WTC11 (cell line): ENCODE measurements around the gene CELF2. TPM values are rescaled to one million over a fixed set of nuclear protein-coding genes. Genes with fewer than 3 reads are reported as not detected.

Experiments
- ATAC-seq: fragments of 200-7000 bp; cut with Tn5 transposase; 2 replicates; pipeline ENCODE4 v1.10.0; 2021; ENCODE audit warnings: mild to moderate bottlenecking, moderate library complexity
- CTCF ChIA-PET: fragments of 300-600 bp; sonication (Branson Sonifier 250); formaldehyde crosslinking; loops from one replicate; lab custom pipeline; 2021; ENCODE audit warnings: antibody characterized with exemption; lab: Charles Lee
- POLR2A ChIA-PET: fragments of 350-600 bp; sonication (Branson Sonifier 250); formaldehyde crosslinking; loops from one replicate; lab custom pipeline; 2021; ENCODE audit warnings: antibody characterized with exemption; lab: Charles Lee
- DNase-seq: peaks from one replicate; pipeline ENCODE4 v3.0.0; 2021; ENCODE audit warnings: low spot score
- H3K27ac Mint-ChIP-seq: 2 replicates; pipeline ENCODE4 v1.8.0; 2021; ENCODE audit warnings: mixed read lengths
- H3K27me3 Mint-ChIP-seq: 2 replicates; pipeline ENCODE4 v1.8.0; 2021; ENCODE audit warnings: low read depth, mild to moderate bottlenecking, moderate library complexity, mixed read lengths
- H3K36me3 Mint-ChIP-seq: 2 replicates; pipeline ENCODE4 v1.8.0; 2021; ENCODE audit warnings: mixed read lengths
- H3K4me1 Mint-ChIP-seq: 2 replicates; pipeline ENCODE4 v1.8.0; 2022; ENCODE audit warnings: mixed read lengths
- H3K4me3 Mint-ChIP-seq: 2 replicates; pipeline ENCODE4 v1.8.0; 2021; ENCODE audit warnings: mild to moderate bottlenecking, moderate library complexity, mixed read lengths
- H3K9me3 Mint-ChIP-seq: 2 replicates; pipeline ENCODE4 v1.8.0; 2021; ENCODE audit warnings: mixed read lengths
- AR ChIP-seq: fragments of 250-450 bp; sonication (Bioruptor Pico); IDR thresholded peaks from 2 replicates; pipeline ENCODE4 v1.9.0; 2021; ENCODE audit warnings: mild to moderate bottlenecking
- ATF2 ChIP-seq: sonication (generic); formaldehyde crosslinking; IDR thresholded peaks from 2 replicates; pipeline ENCODE4 v1.8.1; 2022; ENCODE audit warnings: low read depth, missing genetic modification reagents, borderline replicate concordance
- CBFB ChIP-seq: sonication (generic); formaldehyde crosslinking; IDR thresholded peaks from 2 replicates; pipeline ENCODE4 v1.8.1; 2022; ENCODE audit warnings: mild to moderate bottlenecking, low read depth, missing genetic modification reagents
- E2F4 ChIP-seq: sonication (generic); formaldehyde crosslinking; IDR thresholded peaks from 2 replicates; pipeline ENCODE4 v1.8.1; 2022; ENCODE audit warnings: low read depth, mild to moderate bottlenecking, moderate library complexity, missing genetic modification reagents, borderline replicate concordance
- EMX1 ChIP-seq: fragments of 250-450 bp; sonication (Bioruptor Pico); IDR thresholded peaks from 2 replicates; pipeline ENCODE4 v1.8.0; 2021; ENCODE audit warnings: mild to moderate bottlenecking
- ERG ChIP-seq: fragments of 250-450 bp; sonication (Bioruptor Pico); IDR thresholded peaks from 2 replicates; pipeline ENCODE4 v1.8.0; 2021; ENCODE audit warnings: mild to moderate bottlenecking
- FOXK1 ChIP-seq: sonication (generic); formaldehyde crosslinking; IDR thresholded peaks from 2 replicates; pipeline ENCODE4 v1.8.0; 2022; ENCODE audit warnings: mild to moderate bottlenecking, moderate library complexity, missing genetic modification reagents
- NFYB ChIP-seq: sonication (generic); formaldehyde crosslinking; conservative IDR thresholded peaks from 2 replicates; pipeline ENCODE4 v1.8.0; 2022; ENCODE audit warnings: low read depth, missing genetic modification reagents
- OVOL2 ChIP-seq: fragments of 250-450 bp; sonication (Bioruptor Pico); IDR thresholded peaks from 2 replicates; pipeline ENCODE4 v1.9.0; 2021; ENCODE audit warnings: mild to moderate bottlenecking, borderline replicate concordance
- PREB ChIP-seq: sonication (generic); formaldehyde crosslinking; IDR thresholded peaks from 2 replicates; pipeline ENCODE4 v1.8.1; 2022; ENCODE audit warnings: mild to moderate bottlenecking, missing genetic modification reagents, moderate library complexity, borderline replicate concordance
- TEAD4 ChIP-seq: sonication (generic); formaldehyde crosslinking; IDR thresholded peaks from 2 replicates; pipeline ENCODE4 v1.8.0; 2022; ENCODE audit warnings: mild to moderate bottlenecking, missing genetic modification reagents
- USF2 ChIP-seq: sonication (generic); formaldehyde crosslinking; IDR thresholded peaks from 2 replicates; pipeline ENCODE4 v1.8.1; 2023; ENCODE audit warnings: mild to moderate bottlenecking, missing genetic modification reagents, moderate library complexity
- ZNF138 ChIP-seq: sonication (generic); formaldehyde crosslinking; conservative IDR thresholded peaks from 2 replicates; pipeline ENCODE4 v1.8.1; 2022; ENCODE audit warnings: mild to moderate bottlenecking, moderate library complexity, missing genetic modification reagents
- ZNF232 ChIP-seq: sonication (generic); formaldehyde crosslinking; IDR thresholded peaks from 2 replicates; pipeline ENCODE4 v1.8.0; 2022; ENCODE audit warnings: mild to moderate bottlenecking, missing genetic modification reagents
- ZNF317 ChIP-seq: sonication (generic); formaldehyde crosslinking; IDR thresholded peaks from 2 replicates; pipeline ENCODE4 v1.8.1; 2023; ENCODE audit warnings: low read depth, mild to moderate bottlenecking, moderate library complexity, missing genetic modification reagents, borderline replicate concordance
- ZNF671 ChIP-seq: fragments of 250-450 bp; sonication (Bioruptor Pico); IDR thresholded peaks from 2 replicates; pipeline ENCODE4 v1.8.0; 2021; ENCODE audit warnings: mild to moderate bottlenecking
- total RNA-seq: library from RNA; stranded (reverse); gene quantifications from 3 replicates; pipeline ENCODE4 v1.2.3, GENCODE V29; 2021
- TF ChIP-seq, protein P1 (sequence below): sonication (generic); formaldehyde crosslinking; IDR thresholded peaks from 2 replicates; pipeline ENCODE4 v1.8.0; 2023; ENCODE audit warnings: missing genetic modification reagents
- TF ChIP-seq, protein P2 (sequence below): fragments of 250-450 bp; sonication (Bioruptor Pico); IDR thresholded peaks from 2 replicates; pipeline ENCODE4 v1.9.0; 2021; ENCODE audit warnings: mild to moderate bottlenecking
- TF ChIP-seq, protein P3 (sequence below): sonication (generic); formaldehyde crosslinking; conservative IDR thresholded peaks from 2 replicates; pipeline ENCODE4 v1.8.1; 2022; ENCODE audit warnings: mild to moderate bottlenecking, missing genetic modification reagents
- TF ChIP-seq, protein P4 (sequence below): fragments of 200-600 bp; IDR thresholded peaks from 2 replicates; pipeline ENCODE4 v1.8.0; 2022; ENCODE audit warnings: antibody characterized with exemption

Gene CELF2
- total RNA-seq, 1 experiment from 2014 or later, result 24.6 TPM

DNA sequence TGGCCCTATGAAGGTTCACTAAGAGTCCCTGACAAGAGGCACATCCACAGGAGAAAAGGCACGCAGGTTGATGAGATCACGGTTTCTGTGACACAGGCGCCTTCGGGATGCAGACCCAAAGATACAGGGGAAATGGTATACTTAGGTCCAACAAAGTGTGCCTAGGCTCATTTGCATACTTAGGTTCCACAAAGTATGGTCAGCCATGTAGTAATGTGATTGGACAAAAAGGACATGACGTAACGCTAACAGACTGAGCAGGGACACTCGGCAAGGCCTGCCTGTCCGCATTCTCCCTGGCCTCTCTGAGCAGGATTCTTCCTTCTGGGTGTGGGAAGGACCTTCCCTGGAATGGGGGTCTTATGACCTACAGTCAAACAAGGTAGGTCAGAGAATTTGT, 190.6 kb downstream of the CELF2 start:
- CTCF ChIA-PET, result no interaction called here
- Mint-ChIP-seq H3K27me3 (no peaks in the 10 kb centered on the region), H3K27ac (peak overlapping the region; percentile 17; the same call in 1 of the 2 replicates), H3K36me3 (no peaks in the 10 kb centered on the region), H3K4me3 (no peak overlapping the region), H3K4me1 (peaks cover 57% of the 10 kb centered on the region), H3K9me3 (no peaks in the 10 kb centered on the region)
- DNase-seq (no peak), ATAC-seq (no peak)
- no peak for TF ChIP-seq FOXK1
- no peak for TF ChIP-seq USF2 (CRISPR knock-in tag)
- TF ChIP-seq AR, result no peak
- no peak for TF ChIP-seq E2F4 (CRISPR knock-in tag)
- TF ChIP-seq OVOL2, result no peak
- no peak for TF ChIP-seq ZNF138
- TF ChIP-seq PREB, result no peak
- TF ChIP-seq ERG (CRISPR knock-in tag), result no peak
- TF ChIP-seq, protein P1, sequence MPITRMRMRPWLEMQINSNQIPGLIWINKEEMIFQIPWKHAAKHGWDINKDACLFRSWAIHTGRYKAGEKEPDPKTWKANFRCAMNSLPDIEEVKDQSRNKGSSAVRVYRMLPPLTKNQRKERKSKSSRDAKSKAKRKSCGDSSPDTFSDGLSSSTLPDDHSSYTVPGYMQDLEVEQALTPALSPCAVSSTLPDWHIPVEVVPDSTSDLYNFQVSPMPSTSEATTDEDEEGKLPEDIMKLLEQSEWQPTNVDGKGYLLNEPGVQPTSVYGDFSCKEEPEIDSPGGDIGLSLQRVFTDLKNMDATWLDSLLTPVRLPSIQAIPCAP (CRISPR knock-in tag), result no peak
- no peak for TF ChIP-seq CBFB
- TF ChIP-seq ZNF232 (CRISPR knock-in tag), result no peak
- TF ChIP-seq, protein P2, sequence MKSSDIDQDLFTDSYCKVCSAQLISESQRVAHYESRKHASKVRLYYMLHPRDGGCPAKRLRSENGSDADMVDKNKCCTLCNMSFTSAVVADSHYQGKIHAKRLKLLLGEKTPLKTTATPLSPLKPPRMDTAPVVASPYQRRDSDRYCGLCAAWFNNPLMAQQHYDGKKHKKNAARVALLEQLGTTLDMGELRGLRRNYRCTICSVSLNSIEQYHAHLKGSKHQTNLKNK (CRISPR knock-in tag), result no peak
- TF ChIP-seq ZNF317, result no peak
- POLR2A ChIA-PET, result no interaction called here

DNA sequence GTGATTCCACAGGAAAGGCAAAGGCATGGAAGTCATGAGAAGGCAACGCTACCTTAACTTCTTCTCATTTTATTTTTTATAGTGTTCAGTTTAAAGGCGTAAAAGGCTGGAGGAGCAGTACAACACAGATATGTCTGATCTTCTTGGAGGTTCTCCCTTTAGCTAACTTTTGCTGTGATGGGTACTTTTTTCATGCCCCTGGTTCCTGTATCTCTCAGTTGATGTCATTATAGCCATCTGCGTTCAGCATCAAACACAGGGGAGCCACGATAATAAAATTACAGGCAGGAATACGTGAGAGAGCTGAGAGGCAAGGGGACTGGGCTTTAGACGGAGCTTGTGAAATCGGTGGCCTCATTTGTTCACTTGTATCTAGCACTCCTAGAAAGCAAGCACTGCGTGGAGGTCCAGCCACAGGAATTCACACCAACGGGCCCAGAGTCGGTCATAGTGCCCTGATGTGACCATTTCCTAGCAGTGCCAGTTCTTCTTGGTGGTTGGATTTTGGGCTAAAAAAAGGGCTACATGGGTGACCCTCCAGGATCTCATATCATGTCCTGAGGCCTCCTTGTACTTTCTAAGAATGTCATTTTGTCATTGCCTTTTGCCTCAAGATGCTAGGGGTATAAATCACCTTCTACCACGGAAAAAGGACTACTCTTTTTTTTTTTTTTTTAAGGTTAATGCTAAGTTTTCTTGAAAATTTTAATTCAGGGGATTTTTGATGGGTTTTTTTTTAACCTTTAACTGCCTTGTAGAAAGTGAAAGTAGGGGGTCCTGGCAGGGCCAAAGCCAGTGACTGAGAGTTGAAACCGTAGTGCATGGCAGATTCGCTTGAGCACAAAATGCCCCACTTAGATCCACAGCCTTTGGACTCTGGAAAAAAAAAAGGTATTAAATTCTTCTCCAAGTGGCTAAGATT, 191.5 kb downstream of the CELF2 start:
- no peak overlapping the region for H3K4me3 Mint-ChIP-seq
- no peak for DNase-seq
- ATAC-seq, result no peak
- no peak overlapping the region; the same call in 1 of the 2 replicates for H3K27ac Mint-ChIP-seq
- no peaks in the 10 kb centered on the region for H3K36me3 Mint-ChIP-seq
- ChIA-PET POLR2A (no interaction called here), CTCF (no interaction called here)
- H3K9me3 Mint-ChIP-seq, result no peaks in the 10 kb centered on the region
- H3K4me1 Mint-ChIP-seq, result peaks cover 53% of the 10 kb centered on the region
- no peaks in the 10 kb centered on the region for H3K27me3 Mint-ChIP-seq
- TF ChIP-seq NFYB (CRISPR knock-in tag) (no peak), TEAD4 (CRISPR knock-in tag) (no peak), PREB (no peak), EMX1 (CRISPR knock-in tag) (no peak), ZNF671 (CRISPR knock-in tag) (no peak), ATF2 (CRISPR knock-in tag) (no peak)
- TF ChIP-seq, protein P3, sequence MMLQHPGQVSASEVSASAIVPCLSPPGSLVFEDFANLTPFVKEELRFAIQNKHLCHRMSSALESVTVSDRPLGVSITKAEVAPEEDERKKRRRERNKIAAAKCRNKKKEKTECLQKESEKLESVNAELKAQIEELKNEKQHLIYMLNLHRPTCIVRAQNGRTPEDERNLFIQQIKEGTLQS (CRISPR knock-in tag), result no peak
- TF ChIP-seq, protein P4, sequence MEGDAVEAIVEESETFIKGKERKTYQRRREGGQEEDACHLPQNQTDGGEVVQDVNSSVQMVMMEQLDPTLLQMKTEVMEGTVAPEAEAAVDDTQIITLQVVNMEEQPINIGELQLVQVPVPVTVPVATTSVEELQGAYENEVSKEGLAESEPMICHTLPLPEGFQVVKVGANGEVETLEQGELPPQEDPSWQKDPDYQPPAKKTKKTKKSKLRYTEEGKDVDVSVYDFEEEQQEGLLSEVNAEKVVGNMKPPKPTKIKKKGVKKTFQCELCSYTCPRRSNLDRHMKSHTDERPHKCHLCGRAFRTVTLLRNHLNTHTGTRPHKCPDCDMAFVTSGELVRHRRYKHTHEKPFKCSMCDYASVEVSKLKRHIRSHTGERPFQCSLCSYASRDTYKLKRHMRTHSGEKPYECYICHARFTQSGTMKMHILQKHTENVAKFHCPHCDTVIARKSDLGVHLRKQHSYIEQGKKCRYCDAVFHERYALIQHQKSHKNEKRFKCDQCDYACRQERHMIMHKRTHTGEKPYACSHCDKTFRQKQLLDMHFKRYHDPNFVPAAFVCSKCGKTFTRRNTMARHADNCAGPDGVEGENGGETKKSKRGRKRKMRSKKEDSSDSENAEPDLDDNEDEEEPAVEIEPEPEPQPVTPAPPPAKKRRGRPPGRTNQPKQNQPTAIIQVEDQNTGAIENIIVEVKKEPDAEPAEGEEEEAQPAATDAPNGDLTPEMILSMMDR, result no peak
